HepG2 (cell line): ENCODE data around the gene HMX1. TPM values are rescaled to one million over a fixed set of nuclear protein-coding genes. Genes with fewer than 3 reads are reported as not detected.

Experiments
- ATAC-seq: fragments of 200-7000 bp; cut with Tn5 transposase; 3 replicates; pipeline ENCODE4 v1.9.1; 2020; ENCODE audit warnings: mild to moderate bottlenecking, moderate library complexity
- BruUV-seq: library from RNA; stranded (reverse); fragments of 400-500 nt; replicated peaks from 2 replicates; lab custom pipeline; 2021; lab: Mats Ljungman, UMichigan
- CTCF ChIA-PET: fragments of 300-600 bp; formaldehyde crosslinking; extraction: SDS; loops from one replicate; lab custom pipeline; 2021; ENCODE audit warnings: low total read pairs, inconsistent platforms, low intra/inter-chr PET ratio; lab: Yijun Ruan, JAX
- POLR2A ChIA-PET: fragments of 350-600 bp; sonication (Branson Sonifier 250); formaldehyde crosslinking; loops from one replicate; lab custom pipeline; 2020; ENCODE audit warnings: antibody characterized with exemption, inconsistent platforms; lab: Yijun Ruan, JAX
- DNase-seq: peaks from one replicate; pipeline ENCODE4 v3.0.0-alpha.2; 2015; ENCODE audit warnings: low spot score
- FAIRE-seq: peaks from 3 replicates; lab custom pipeline; 2011; peaks lifted over from hg19 to GRCh38; lab: Jason Lieb, UNC
- H2AFZ ChIP-seq: one replicate; pipeline ENCODE4 v1.6.1; 2011; ENCODE audit warnings: low read length, inconsistent platforms
- H3K27ac ChIP-seq: fragments of 300-600 bp; 3 replicates; pipeline ENCODE4 v1.8.0; 2011; ENCODE audit warnings: mixed run types, mild to moderate bottlenecking, mixed read lengths, low read length, inconsistent platforms; ENCODE audit not compliant: insufficient read depth; ENCODE audit errors: extremely low read length
- H3K27me3 ChIP-seq, 2 experiments: fragments of 200-600 bp in 1 of 2; 2 replicates in 1 of 2; 3 replicates in 1 of 2; pipeline versions ENCODE4 v1.6.0 to v1.8.0; 2011; ENCODE audit warnings: low read length in 2 of 2, mild to moderate bottlenecking in 2 of 2, moderate library complexity in 2 of 2, inconsistent platforms in 1 of 2; ENCODE audit not compliant: insufficient read depth in 2 of 2, control insufficient read depth in 1 of 2
- H3K36me3 ChIP-seq, 2 experiments: fragments of 200-600 bp in 1 of 2; replicated peaks in 1 of 2; 2 replicates in 1 of 2; 3 replicates in 1 of 2; pipeline versions ENCODE4 v1.5.1 to v1.8.0; 2011; ENCODE audit warnings: low read length in 2 of 2, inconsistent platforms in 1 of 2; ENCODE audit not compliant: insufficient read depth in 2 of 2, control insufficient read depth in 1 of 2
- H3K4me1 ChIP-seq: 2 replicates; pipeline ENCODE4 v1.5.1; 2012; ENCODE audit warnings: low read length, inconsistent platforms; ENCODE audit not compliant: insufficient read depth
- H3K4me2 ChIP-seq: 2 replicates; pipeline ENCODE4 v1.6.0; 2011; ENCODE audit warnings: low read depth, low read length, inconsistent platforms
- H3K4me3 ChIP-seq, 3 experiments: fragments of 200-600 bp in 1 of 3; sonication (generic), shearing (Covaris generic) in 1 of 3; replicated peaks in 1 of 3; 2 replicates each; pipeline ENCODE4 v1.5.1; 2011 to 2016; ENCODE audit warnings: low read length in 3 of 3, inconsistent platforms in 2 of 3, low read depth in 2 of 3, mild to moderate bottlenecking in 2 of 3, control low read depth in 1 of 3, mixed read lengths in 1 of 3; ENCODE audit not compliant: insufficient read depth in 1 of 3
- H3K79me2 ChIP-seq: one replicate; pipeline ENCODE4 v1.6.1; 2011; ENCODE audit warnings: low read length, inconsistent platforms; ENCODE audit not compliant: insufficient read depth
- H3K9ac ChIP-seq: 2 replicates; pipeline ENCODE4 v1.6.0; 2011; ENCODE audit warnings: mild to moderate bottlenecking, low read depth, low read length, inconsistent platforms; ENCODE audit not compliant: insufficient read depth
- H3K9me3 ChIP-seq: 2 replicates; pipeline ENCODE4 v1.5.1; 2012; ENCODE audit warnings: mild to moderate bottlenecking, low read length
- H4K20me1 ChIP-seq: 2 replicates; pipeline ENCODE4 v1.6.0; 2011; ENCODE audit warnings: inconsistent platforms, mild to moderate bottlenecking, low read length, moderate library complexity; ENCODE audit not compliant: insufficient read depth
- KAT8 ChIP-seq: IDR thresholded peaks from 2 replicates; pipeline ENCODE4 v1.6.1; 2016; ENCODE audit warnings: missing genetic modification reagents, missing compliant biosample characterization
- MBNL3 ChIP-seq: fragments of 250-450 bp; sonication (Bioruptor Pico); conservative IDR thresholded peaks from 2 replicates; pipeline ENCODE4 v1.8.0; 2022; ENCODE audit warnings: mild to moderate bottlenecking, inconsistent platforms
- NCOA2 ChIP-seq: sonication (generic); formaldehyde crosslinking; IDR thresholded peaks from 2 replicates; pipeline ENCODE4 v1.8.0; 2022; ENCODE audit warnings: inconsistent platforms
- NFATC3 ChIP-seq: sonication (generic); formaldehyde crosslinking; IDR thresholded peaks from 2 replicates; pipeline ENCODE4 v1.5.1; 2020; ENCODE audit warnings: mild to moderate bottlenecking, missing genetic modification reagents
- POLR2AphosphoS2 ChIP-seq: IDR thresholded peaks from 2 replicates; pipeline ENCODE4 v1.6.1; 2011; ENCODE audit warnings: low read depth, low read length, improper control_type of control experiment
- SIN3B ChIP-seq: fragments of 150-350 bp; IDR thresholded peaks from 2 replicates; pipeline ENCODE4 v1.6.1; 2014; ENCODE audit warnings: low read length
- SMYD3 ChIP-seq: sonication (generic); formaldehyde crosslinking; IDR thresholded peaks from 2 replicates; pipeline ENCODE4 v1.8.1; 2023; ENCODE audit warnings: mild to moderate bottlenecking, missing genetic modification reagents
- ZNF326 ChIP-seq: sonication (generic); formaldehyde crosslinking; IDR thresholded peaks from 2 replicates; pipeline ENCODE4 v1.4.0; 2020; ENCODE audit warnings: missing genetic modification reagents, borderline replicate concordance
- ZNF335 ChIP-seq: sonication (generic); formaldehyde crosslinking; IDR thresholded peaks from 2 replicates; pipeline ENCODE4 v1.4.0; 2020; ENCODE audit warnings: missing genetic modification reagents
- ZNF563 ChIP-seq: sonication (generic); formaldehyde crosslinking; IDR thresholded peaks from 2 replicates; pipeline ENCODE4 v1.8.0; 2022; ENCODE audit warnings: mild to moderate bottlenecking, moderate library complexity, missing genetic modification reagents
- whole genome bisulfite sequencing: methylation state at CpG from one replicate; pipeline ENCODE4 v1.1.6; 2017; ENCODE audit warnings: low lambda C conversion rate; 5-methylcytosine and 5-hydroxymethylcytosine counted together
- in situ Hi-C: cut with HindIII; loops from 2 replicates; pipeline ENCODE4 v1.10.0; 2017; ENCODE audit warnings: low pct_unique_long_range_greater_than_20kb; ENCODE audit not compliant: extremely low pct_ligation_motif_present
- intact Hi-C: fragments of 100-400 bp; cut with micrococcal nuclease; formaldehyde crosslinking; loops from one replicate; pipeline ENCODE4 v1.10.0; 2022; ENCODE audit not compliant: unreplicated experiment
- polyA plus RNA-seq, 8 experiments: library from polyadenylated mRNA; depleted of rRNA in 3 of 8; stranded (reverse) in 7 of 8; unstranded in 1 of 8; fragments of >200 nt; fragmentation: Illumina TruSeq in 4 of 8; extraction: Trizol in 4 of 8; gene quantifications; 2 replicates each; pipeline versions ENCODE4 v1.2.1 to v1.2.3, GENCODE V29; 2011 to 2016; ENCODE audit warnings: low read depth in 4 of 8, missing spikeins in 1 of 8, mixed read lengths in 1 of 8; ENCODE audit not compliant: insufficient read depth in 1 of 8
- total RNA-seq, 5 experiments: library from RNA; depleted of rRNA; stranded (reverse); fragments of >200 nt; fragmentation: Illumina TruSeq; extraction: Trizol; gene quantifications; 2 replicates each; pipeline ENCODE4 v1.2.3, GENCODE V29; 2016; ENCODE audit warnings: low read depth in 1 of 5
- TF ChIP-seq, protein P1 (sequence below): sonication (generic); formaldehyde crosslinking; IDR thresholded peaks from 2 replicates; pipeline ENCODE4 v1.9.0; 2021; ENCODE audit warnings: missing genetic modification reagents, borderline replicate concordance
- TF ChIP-seq, protein P2 (sequence below): sonication (generic); formaldehyde crosslinking; IDR thresholded peaks from 2 replicates; pipeline ENCODE4 v1.5.1; 2020; ENCODE audit warnings: missing genetic modification reagents, mild to moderate bottlenecking, borderline replicate concordance

The HMX1 gene
- total and polyA plus RNA-seq, 2 of the 13 experiments (the other 11 are each of a cell fraction or from before 2014, with no cell fraction given): not detected

DNA sequence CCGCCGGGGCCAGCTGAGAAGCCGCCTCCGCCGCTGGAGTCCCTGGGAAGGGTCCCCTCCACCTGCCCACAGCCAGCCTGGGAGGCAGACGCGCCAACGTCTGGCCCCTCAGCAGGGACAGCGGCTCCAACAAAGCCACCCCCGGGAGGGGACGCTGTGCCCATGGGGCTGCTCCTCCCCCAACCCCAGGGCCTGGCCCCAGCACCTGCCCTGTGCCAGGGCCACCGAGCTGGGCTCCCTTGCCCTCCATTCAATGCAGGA is 6.1 kb upstream of the HMX1 start:
- peaks cover 10 to 67% of the 10 kb centered on the region in 2 experiments for H3K27me3 ChIP-seq
- H3K27ac ChIP-seq: no peak overlapping the region
- H4K20me1 ChIP-seq: no peaks in the 10 kb centered on the region
- H3K4me3 ChIP-seq: no peak overlapping the region
- ChIA-PET CTCF (no interaction called here), POLR2A (no interaction called here)
- DNase-seq: no peak
- in situ Hi-C loops (no loop called here), intact Hi-C loops (no loop called here)
- no peaks in the 10 kb centered on the region for H3K79me2 ChIP-seq
- FAIRE-seq: no peak
- 0% methylated on average over 3 of the region's 12 CpGs for WGBS
- ATAC-seq: no peak
- no peak overlapping the region for H3K4me2 ChIP-seq
- no peaks in the 10 kb centered on the region for H3K4me1 ChIP-seq
- no TSS peak for BruUV-seq
- no peaks in the 10 kb centered on the region for H3K9me3 ChIP-seq
- H3K36me3 ChIP-seq: no peaks in the 10 kb centered on the region
- no peak overlapping the region for H2AFZ ChIP-seq
- H3K9ac ChIP-seq: no peak overlapping the region
- TF ChIP-seq ZNF563 (CRISPR knock-in tag): no peak
- no peak for TF ChIP-seq NFATC3 (CRISPR knock-in tag)
- TF ChIP-seq SMYD3 (CRISPR knock-in tag): no peak
- TF ChIP-seq ZNF326: no peak
- TF ChIP-seq, protein P1, sequence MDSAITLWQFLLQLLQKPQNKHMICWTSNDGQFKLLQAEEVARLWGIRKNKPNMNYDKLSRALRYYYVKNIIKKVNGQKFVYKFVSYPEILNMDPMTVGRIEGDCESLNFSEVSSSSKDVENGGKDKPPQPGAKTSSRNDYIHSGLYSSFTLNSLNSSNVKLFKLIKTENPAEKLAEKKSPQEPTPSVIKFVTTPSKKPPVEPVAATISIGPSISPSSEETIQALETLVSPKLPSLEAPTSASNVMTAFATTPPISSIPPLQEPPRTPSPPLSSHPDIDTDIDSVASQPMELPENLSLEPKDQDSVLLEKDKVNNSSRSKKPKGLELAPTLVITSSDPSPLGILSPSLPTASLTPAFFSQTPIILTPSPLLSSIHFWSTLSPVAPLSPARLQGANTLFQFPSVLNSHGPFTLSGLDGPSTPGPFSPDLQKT (CRISPR knock-in tag): no peak
- no peak for TF ChIP-seq POLR2AphosphoS2
- TF ChIP-seq MBNL3: no peak
- no peak for TF ChIP-seq KAT8 (CRISPR knock-in tag)

DNA sequence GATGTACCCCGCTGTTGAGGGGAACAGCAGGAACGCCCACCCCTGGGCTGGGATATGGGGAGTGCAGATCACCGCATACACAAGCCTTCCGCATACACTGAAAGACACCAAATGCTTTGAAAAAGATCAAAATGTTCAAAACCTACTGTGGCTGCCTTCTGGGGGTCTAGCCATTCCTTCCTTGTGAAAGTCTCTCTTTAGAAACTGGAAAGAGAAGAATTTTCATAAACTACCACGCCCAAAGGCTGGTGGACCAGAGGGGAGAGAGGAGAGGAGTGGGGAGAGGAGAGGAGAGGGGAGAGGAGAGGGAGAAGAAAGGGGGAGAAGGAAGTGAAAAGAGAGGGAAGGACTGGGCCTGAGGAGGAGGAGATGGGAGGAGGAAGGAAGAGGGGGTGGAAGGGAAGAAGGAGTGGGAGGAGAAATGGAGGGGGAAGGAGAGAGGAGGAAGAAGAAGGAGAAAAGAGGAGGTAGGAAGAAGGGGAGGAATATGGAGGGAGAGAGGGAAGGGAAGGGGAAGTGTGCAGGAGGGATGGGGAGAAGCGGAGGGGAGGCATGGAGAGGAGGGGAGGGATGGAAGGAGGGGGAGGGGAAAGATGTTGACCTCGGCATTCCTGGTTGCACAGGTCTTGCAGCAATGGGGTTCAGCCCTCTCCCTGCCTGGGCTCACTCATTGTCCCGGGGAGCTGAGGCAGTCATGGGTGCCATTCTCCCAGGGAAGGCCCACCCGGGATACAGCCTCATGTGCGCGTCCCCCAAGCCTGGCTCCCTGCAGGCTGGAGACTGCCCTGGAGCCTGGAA is 5.5 kb upstream of the HMX1 start:
- DNase-seq (no peak), FAIRE-seq (no peak), ATAC-seq (no peak)
- Histone ChIP-seq H3K36me3 (no peaks in the 10 kb centered on the region), H3K79me2 (no peaks in the 10 kb centered on the region), H4K20me1 (no peaks in the 10 kb centered on the region), H2AFZ (no peak overlapping the region), H3K27me3 (peaks cover 10 to 68% of the 10 kb centered on the region in 2 experiments), H3K4me3 (no peak overlapping the region), H3K27ac (no peak overlapping the region), H3K4me2 (no peak overlapping the region), H3K4me1 (no peaks in the 10 kb centered on the region), H3K9me3 (no peaks in the 10 kb centered on the region), H3K9ac (no peak overlapping the region)
- TF ChIP-seq ZNF335 (CRISPR knock-in tag): no peak
- no peak for TF ChIP-seq NCOA2 (CRISPR knock-in tag)
- TF ChIP-seq SIN3B: no peak
- TF ChIP-seq, protein P2, sequence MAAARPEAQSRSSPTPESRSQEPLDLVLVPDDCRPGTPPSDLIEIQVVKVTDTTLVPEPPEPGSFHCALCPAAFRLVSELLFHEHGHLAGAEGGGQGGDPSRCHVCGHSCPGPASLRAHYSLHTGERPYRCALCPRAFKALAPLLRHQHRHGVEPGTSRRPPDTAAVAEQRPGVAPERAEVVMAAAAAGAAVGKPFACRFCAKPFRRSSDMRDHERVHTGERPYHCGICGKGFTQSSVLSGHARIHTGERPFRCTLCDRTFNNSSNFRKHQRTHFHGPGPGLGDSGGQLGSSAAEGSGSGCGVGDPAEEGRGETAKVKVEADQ (CRISPR knock-in tag): no peak
- POLR2A ChIA-PET: no interaction called here
- in situ Hi-C loops (no loop called here), intact Hi-C loops (no loop called here)
- 16% methylated on average over 7 of the region's 11 CpGs for WGBS
- CTCF ChIA-PET: no interaction called here
- no TSS peak for BruUV-seq
